ENCODE data around the gene ANO6.

- TF ChIP-seq, protein P1, sequence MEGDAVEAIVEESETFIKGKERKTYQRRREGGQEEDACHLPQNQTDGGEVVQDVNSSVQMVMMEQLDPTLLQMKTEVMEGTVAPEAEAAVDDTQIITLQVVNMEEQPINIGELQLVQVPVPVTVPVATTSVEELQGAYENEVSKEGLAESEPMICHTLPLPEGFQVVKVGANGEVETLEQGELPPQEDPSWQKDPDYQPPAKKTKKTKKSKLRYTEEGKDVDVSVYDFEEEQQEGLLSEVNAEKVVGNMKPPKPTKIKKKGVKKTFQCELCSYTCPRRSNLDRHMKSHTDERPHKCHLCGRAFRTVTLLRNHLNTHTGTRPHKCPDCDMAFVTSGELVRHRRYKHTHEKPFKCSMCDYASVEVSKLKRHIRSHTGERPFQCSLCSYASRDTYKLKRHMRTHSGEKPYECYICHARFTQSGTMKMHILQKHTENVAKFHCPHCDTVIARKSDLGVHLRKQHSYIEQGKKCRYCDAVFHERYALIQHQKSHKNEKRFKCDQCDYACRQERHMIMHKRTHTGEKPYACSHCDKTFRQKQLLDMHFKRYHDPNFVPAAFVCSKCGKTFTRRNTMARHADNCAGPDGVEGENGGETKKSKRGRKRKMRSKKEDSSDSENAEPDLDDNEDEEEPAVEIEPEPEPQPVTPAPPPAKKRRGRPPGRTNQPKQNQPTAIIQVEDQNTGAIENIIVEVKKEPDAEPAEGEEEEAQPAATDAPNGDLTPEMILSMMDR (IDR thresholded peaks at IDR 0.05), result no peak
- TF ChIP-seq POLR2A (IDR thresholded peaks at IDR 0.05) (no peak), EP300 (IDR thresholded peaks at IDR 0.05) (no peak), POLR2AphosphoS5 (IDR thresholded peaks at IDR 0.05) (peak; percentile 55)
Observed at GRCh38 chr12:45290216-45290605, 74.3 kb downstream of the ANO6 start.
